MM.1S (cell line): ENCODE measurements around the gene HOXD9.

Experiments
- CTCF ChIP-seq: fragments of 300-600 bp; sonication (generic); IDR thresholded peaks from 2 replicates; pipeline ENCODE4 v1.5.1; 2016; ENCODE audit warnings: antibody characterized with exemption, low read length, mixed read lengths
- EZH2phosphoT487 ChIP-seq: fragments of 300-600 bp; sonication (generic); IDR thresholded peaks from 2 replicates; pipeline ENCODE4 v1.6.1; 2018; ENCODE audit warnings: antibody characterized with exemption, low read length

- TF ChIP-seq CTCF (no peak), EZH2phosphoT487 (no peak)
Observed at GRCh38 chr2:176169711-176170110, 47.2 kb downstream of the HOXD9 start.
